Parathyroid adenoma (tissue), 2 donors: ENCODE measurements around the gene TRERF1.

Experiments used
- H2AFZ ChIP-seq: fragments of 300-600 bp; sonication (generic); one replicate; pipeline ENCODE4 v1.7.0; 2017; ENCODE audit warnings: antibody characterized with exemption, mild to moderate bottlenecking
- H3K27ac ChIP-seq: fragments of 300-600 bp; sonication (generic); one replicate; pipeline ENCODE4 v1.7.0; 2017
- H3K27me3 ChIP-seq: fragments of 300-600 bp; sonication (generic); one replicate; pipeline ENCODE4 v1.7.0; 2017; ENCODE audit warnings: low read length; ENCODE audit not compliant: control insufficient read depth, insufficient read depth
- H3K36me3 ChIP-seq: fragments of 300-600 bp; sonication (generic); one replicate; pipeline ENCODE4 v1.7.0; 2017; ENCODE audit warnings: low read length; ENCODE audit not compliant: control insufficient read depth, insufficient read depth
- H3K4me1 ChIP-seq: fragments of 300-600 bp; sonication (generic); one replicate; pipeline ENCODE4 v1.7.0; 2017; ENCODE audit warnings: control low read depth
- H3K4me2 ChIP-seq: fragments of 300-600 bp; sonication (generic); one replicate; pipeline ENCODE4 v1.7.0; 2017; ENCODE audit warnings: low read length
- H3K4me3 ChIP-seq: fragments of 300-600 bp; sonication (generic); one replicate; pipeline ENCODE4 v1.7.0; 2017; ENCODE audit warnings: low read depth, low read length
- H3K79me2 ChIP-seq: fragments of 300-600 bp; sonication (generic); one replicate; pipeline ENCODE4 v1.7.0; 2017; ENCODE audit warnings: control low read depth
- H3K9ac ChIP-seq: fragments of 300-600 bp; sonication (generic); one replicate; pipeline ENCODE4 v1.7.0; 2017; ENCODE audit warnings: mild to moderate bottlenecking
- H3K9me3 ChIP-seq: fragments of 300-600 bp; sonication (generic); one replicate; pipeline ENCODE4 v1.7.0; 2017; ENCODE audit warnings: low read length; ENCODE audit not compliant: control insufficient read depth
- TF ChIP-seq, protein P1 (sequence below): fragments of 300-600 bp; sonication (generic); IDR thresholded peaks from one replicate; pipeline ENCODE4 v1.7.0; 2017; ENCODE audit warnings: antibody characterized with exemption, mild to moderate bottlenecking
- donor health status: primary hyperparathyroidism.

TRERF1 gene

DNA sequence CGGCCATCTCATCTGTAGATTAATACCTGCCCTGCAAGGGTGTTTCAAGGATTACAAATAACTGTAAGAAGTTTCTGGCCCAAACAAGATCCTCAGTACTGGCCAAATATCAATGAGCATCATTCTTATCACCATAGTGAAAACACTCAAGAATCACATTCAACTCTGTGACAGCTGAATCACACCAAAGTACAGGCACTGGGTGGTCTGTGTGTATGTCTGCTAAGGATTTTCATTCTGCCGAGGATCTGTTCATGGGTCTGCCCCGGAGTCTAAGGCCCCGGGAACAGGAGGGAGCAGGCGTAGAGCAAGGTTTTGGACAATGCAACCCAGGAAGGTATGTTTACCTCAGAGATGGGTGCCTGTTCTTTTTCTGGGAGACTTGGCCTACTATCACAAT, 110.5 kb downstream of the TRERF1 start:
- no peaks in the 10 kb centered on the region for H3K4me1 ChIP-seq
- H3K79me2 ChIP-seq, result peaks cover 15% of the 10 kb centered on the region

DNA sequence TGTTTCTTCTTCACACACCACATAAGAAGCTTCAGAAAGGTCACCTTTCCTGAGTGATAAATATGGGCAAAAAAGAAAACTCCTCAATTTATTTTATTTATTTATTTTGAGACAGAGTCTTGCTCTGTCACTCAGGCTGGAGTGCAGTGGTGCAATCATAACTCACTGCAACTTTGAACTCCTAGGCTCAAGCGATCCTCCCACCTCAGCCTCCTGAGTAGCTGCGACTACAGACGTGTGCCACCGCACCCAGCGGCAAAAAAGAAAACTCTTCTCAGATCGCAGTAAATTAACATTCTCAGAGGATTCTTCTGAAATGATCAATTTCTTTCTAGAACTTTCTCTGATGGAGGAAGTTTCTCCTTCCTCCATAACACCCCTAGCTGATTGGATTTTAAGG, 111.2 kb downstream of the TRERF1 start:
- Histone ChIP-seq H3K27ac (no peak overlapping the region), H3K9ac (no peak overlapping the region), H3K9me3 (no peaks in the 10 kb centered on the region), H3K4me3 (no peak overlapping the region), H3K79me2 (peaks cover 17% of the 10 kb centered on the region), H3K4me1 (no peaks in the 10 kb centered on the region), H3K4me2 (no peak overlapping the region), H2AFZ (no peak overlapping the region), H3K27me3 (no peaks in the 10 kb centered on the region), H3K36me3 (no peaks in the 10 kb centered on the region)
- TF ChIP-seq, protein P1, sequence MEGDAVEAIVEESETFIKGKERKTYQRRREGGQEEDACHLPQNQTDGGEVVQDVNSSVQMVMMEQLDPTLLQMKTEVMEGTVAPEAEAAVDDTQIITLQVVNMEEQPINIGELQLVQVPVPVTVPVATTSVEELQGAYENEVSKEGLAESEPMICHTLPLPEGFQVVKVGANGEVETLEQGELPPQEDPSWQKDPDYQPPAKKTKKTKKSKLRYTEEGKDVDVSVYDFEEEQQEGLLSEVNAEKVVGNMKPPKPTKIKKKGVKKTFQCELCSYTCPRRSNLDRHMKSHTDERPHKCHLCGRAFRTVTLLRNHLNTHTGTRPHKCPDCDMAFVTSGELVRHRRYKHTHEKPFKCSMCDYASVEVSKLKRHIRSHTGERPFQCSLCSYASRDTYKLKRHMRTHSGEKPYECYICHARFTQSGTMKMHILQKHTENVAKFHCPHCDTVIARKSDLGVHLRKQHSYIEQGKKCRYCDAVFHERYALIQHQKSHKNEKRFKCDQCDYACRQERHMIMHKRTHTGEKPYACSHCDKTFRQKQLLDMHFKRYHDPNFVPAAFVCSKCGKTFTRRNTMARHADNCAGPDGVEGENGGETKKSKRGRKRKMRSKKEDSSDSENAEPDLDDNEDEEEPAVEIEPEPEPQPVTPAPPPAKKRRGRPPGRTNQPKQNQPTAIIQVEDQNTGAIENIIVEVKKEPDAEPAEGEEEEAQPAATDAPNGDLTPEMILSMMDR, result no peak

More for the DNA sequence above, 110.5 kb downstream of the TRERF1 start:
- Histone ChIP-seq H3K27ac (no peak overlapping the region), H3K4me3 (no peak overlapping the region), H3K4me2 (no peak overlapping the region), H2AFZ (no peak overlapping the region), H3K9ac (no peak overlapping the region), H3K36me3 (no peaks in the 10 kb centered on the region), H3K27me3 (no peaks in the 10 kb centered on the region), H3K9me3 (no peaks in the 10 kb centered on the region)
- TF ChIP-seq, protein P1, result no peak

DNA sequence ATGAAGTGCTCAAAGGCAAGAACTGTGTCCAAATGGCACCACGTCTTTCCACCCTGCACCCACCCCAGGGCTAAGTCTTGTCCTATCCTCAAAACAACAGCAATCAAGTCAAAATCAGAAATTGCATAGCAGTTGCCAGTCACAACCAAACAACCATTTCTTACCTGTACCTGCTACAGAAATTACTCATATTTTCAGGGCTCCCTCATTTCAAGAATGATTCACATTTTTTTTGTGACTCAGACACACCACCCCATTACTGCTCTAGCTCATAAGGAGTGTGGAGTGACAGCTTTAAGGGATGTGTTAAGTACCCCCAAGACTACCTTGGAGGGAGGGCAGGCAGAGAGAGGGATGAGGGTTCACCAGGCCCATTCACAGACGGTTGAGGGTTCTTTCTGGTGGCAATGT, 111.7 kb downstream of the TRERF1 start:
- Histone ChIP-seq H3K79me2 (peaks cover 20% of the 10 kb centered on the region), H3K27ac (no peak overlapping the region), H3K4me2 (no peak overlapping the region), H3K9me3 (no peaks in the 10 kb centered on the region), H3K36me3 (no peaks in the 10 kb centered on the region), H3K27me3 (no peaks in the 10 kb centered on the region), H2AFZ (no peak overlapping the region), H3K4me1 (no peaks in the 10 kb centered on the region), H3K9ac (no peak overlapping the region), H3K4me3 (no peak overlapping the region)
- TF ChIP-seq, protein P1, result no peak

DNA sequence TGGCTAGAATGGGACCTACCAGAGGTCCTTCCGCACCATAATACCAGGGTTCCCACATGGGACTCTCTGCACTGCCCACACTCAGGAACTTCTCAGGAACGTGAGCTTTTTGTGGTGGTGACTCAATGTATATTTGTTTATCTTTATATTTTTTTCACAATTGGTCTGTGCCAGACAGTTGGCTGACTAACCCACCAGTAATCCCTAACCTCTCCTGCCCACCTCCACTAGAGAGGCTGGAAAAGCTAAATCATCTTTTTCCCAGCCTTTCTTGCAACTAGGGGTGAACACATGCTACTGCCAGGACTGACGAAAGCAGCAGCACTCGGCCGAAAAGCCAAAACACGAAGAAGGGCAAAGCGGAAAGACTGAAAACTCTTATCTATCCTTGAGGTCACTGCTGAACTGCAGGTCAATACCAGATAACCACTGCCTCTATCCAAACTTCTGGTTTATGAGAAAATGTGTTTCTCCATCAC, 112.9 kb downstream of the TRERF1 start:
- TF ChIP-seq, protein P1, result no peak
- Histone ChIP-seq H3K4me1 (no peaks in the 10 kb centered on the region), H3K9me3 (no peaks in the 10 kb centered on the region), H3K79me2 (peaks cover 20% of the 10 kb centered on the region), H3K27me3 (no peaks in the 10 kb centered on the region), H3K36me3 (no peaks in the 10 kb centered on the region), H3K4me3 (no peak overlapping the region), H3K27ac (no peak overlapping the region), H3K9ac (no peak overlapping the region), H3K4me2 (no peak overlapping the region), H2AFZ (no peak overlapping the region)

DNA sequence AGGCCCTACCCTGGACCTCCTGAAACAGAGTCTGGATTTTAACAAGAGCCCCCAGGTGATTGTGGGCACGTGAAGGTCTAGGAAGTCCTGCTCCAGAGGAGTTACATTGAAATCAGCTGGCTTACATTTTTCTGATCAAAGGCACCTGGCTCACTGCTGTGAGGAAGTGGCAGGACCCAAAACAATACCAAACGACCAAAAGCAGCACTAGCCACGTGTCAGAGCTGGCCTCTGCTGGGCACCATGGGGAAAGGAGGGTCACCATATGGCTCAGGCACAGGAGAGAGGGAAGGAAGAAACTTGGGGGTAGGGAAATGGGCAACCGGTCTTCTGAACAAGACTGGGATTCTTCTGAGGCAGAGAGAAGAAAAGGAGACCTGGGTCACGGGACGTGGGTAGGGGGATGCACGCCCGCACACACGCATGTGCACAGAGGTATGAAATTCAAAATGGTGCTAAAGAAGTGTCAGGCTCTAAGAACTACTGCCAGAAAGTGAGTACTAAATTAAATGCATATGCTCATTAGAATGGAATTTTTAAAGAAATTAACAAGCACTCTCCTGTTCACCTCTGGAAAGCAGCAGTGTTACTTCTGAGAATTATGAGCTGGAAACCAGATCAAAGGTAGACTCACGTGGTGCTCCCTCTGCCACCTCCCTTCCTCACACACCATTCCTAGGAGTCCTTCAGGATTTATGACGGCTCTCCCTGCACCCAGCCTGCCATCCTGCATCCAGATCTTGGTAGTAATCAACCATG, 113.6 kb downstream of the TRERF1 start:
- Histone ChIP-seq H3K27ac (no peak overlapping the region), H3K4me1 (no peaks in the 10 kb centered on the region), H3K4me2 (no peak overlapping the region), H3K36me3 (no peaks in the 10 kb centered on the region), H3K4me3 (no peak overlapping the region), H3K9me3 (no peaks in the 10 kb centered on the region), H3K27me3 (no peaks in the 10 kb centered on the region), H3K79me2 (peaks cover 15% of the 10 kb centered on the region), H3K9ac (no peak overlapping the region), H2AFZ (no peak overlapping the region)
- TF ChIP-seq, protein P1, result no peak
